Measurements from ENCODE around the gene FRG1.
"Not testable (repeated sequence)": the region's sequence is repeated elsewhere in the genome, so short reads cannot be mapped to it uniquely, and the experiment has no call there.

Gene FRG1

DNA sequence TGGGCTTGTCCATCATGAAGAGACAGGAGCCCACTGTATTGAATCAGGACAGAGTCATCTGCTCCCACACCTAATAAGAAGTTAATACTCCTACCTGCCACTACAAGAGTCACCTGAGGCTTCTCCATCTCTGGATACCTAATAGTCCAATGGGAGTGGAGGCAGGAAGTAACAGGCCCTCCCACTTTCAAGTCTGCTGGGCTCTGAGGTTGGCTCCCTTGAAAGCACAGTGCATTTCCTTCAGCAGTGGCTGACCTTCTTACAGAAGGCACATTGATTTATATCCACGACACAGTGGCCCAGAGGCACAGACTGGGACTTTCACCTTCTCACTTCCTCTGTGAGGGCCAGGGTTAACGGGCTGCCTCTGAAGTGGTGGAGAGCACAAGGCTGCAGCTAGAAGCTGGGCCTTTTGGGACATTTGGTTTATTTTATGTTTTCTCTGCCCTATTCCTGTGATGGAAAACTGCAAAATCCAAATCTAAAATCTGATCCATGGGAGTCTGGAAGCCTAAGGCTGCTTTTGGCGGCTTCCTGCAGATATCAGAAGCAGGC is 48.3 kb downstream of the FRG1 start:
- no peak for DNase-seq

DNA sequence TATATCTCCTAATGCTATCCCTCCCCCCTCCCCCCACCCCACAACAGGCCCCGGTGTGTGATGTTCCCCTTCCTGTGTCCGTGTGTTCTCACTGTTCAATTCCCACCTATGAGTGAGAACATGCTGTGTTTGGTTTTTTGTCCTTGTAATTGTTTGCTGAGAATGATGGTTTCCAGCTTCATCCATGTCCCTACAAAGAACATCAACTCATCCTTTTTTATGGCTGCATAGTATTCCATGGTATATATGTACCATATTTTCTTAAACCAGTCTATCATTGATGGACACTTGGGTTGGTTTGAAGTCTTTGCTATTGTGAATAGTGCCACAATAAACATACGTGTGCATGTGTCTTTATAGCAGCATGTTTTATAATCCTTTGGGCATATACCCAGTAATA is 49.3 kb downstream of the FRG1 start:
- not testable (repeated sequence) for DNase-seq
